GM12878 (cell line): ENCODE results near the gene CBARP. TPM values are rescaled to one million over a fixed set of nuclear protein-coding genes. Genes with fewer than 3 reads are reported as not detected.

ENCODE experiments used
- ATAC-seq: fragments of 200-7000 bp; cut with Tn5 transposase; 3 replicates; pipeline ENCODE4 v1.9.1; 2020; ENCODE audit warnings: mild to moderate bottlenecking, moderate library complexity
- BruUV-seq: library from RNA; stranded (reverse); fragments of 400-500 nt; replicated peaks from 2 replicates; lab custom pipeline; 2021; lab: Mats Ljungman, UMichigan
- CTCF ChIA-PET: fragments of 300-600 bp; sonication (Branson Sonifier 250); formaldehyde crosslinking; extraction: SDS; loops from one replicate; lab custom pipeline; 2021; ENCODE audit warnings: inconsistent platforms; lab: Yijun Ruan, JAX
- POLR2A ChIA-PET: fragments of 350-600 bp; formaldehyde crosslinking; extraction: SDS; loops from one replicate; lab custom pipeline; 2021; ENCODE audit warnings: inconsistent platforms; lab: Charles Lee
- RAD21 ChIA-PET: fragments of 300-600 bp; sonication (Branson Sonifier 250); formaldehyde crosslinking; loops from one replicate; lab custom pipeline; 2023; ENCODE audit warnings: antibody characterized with exemption; ENCODE audit not compliant: unreplicated experiment; lab: Charles Lee
- SMC1A ChIA-PET: fragments of 300-600 bp; sonication (Branson Sonifier 250); formaldehyde crosslinking; loops from one replicate; lab custom pipeline; 2023; ENCODE audit not compliant: unreplicated experiment, uncharacterized antibody; lab: Charles Lee
- DNase-seq: peaks from one replicate; pipeline ENCODE4 v3.0.0-alpha.2; 2011; ENCODE audit warnings: low read depth, low spot score
- FAIRE-seq: peaks from 3 replicates; lab custom pipeline; 2011; peaks lifted over from hg19 to GRCh38; lab: Jason Lieb, UNC
- H2AFZ ChIP-seq: 2 replicates; pipeline ENCODE4 v1.6.0; 2011; ENCODE audit warnings: low read depth, low read length, control low read depth; ENCODE audit not compliant: control insufficient read depth
- H3K27ac ChIP-seq: 2 replicates; pipeline ENCODE4 v1.5.1; 2011; ENCODE audit warnings: control low read depth; ENCODE audit not compliant: control insufficient read depth, insufficient read depth
- H3K27me3 ChIP-seq, 2 experiments: replicated peaks in 1 of 2; 2 replicates each; pipeline versions ENCODE4 v1.6.0 to v1.6.1; 2011; ENCODE audit warnings: low read length in 1 of 2; ENCODE audit not compliant: control insufficient read depth in 2 of 2, insufficient read depth in 2 of 2
- H3K36me3 ChIP-seq, 2 experiments: 2 replicates each; pipeline ENCODE4 v1.5.1; 2011; ENCODE audit warnings: low read length in 1 of 2; ENCODE audit not compliant: control insufficient read depth in 2 of 2, insufficient read depth in 2 of 2
- H3K4me1 ChIP-seq: 2 replicates; pipeline ENCODE4 v1.6.1; 2011; ENCODE audit warnings: mild to moderate bottlenecking, low read length, moderate library complexity, mixed read lengths; ENCODE audit not compliant: control insufficient read depth, insufficient read depth
- H3K4me2 ChIP-seq: 2 replicates; pipeline ENCODE4 v1.6.0; 2011; ENCODE audit warnings: control low read depth; ENCODE audit not compliant: control insufficient read depth, insufficient read depth
- H3K4me3 ChIP-seq: fragments of 200-600 bp; sonication (generic); 2 replicates; pipeline ENCODE4 v1.5.1; 2016
- H3K79me2 ChIP-seq: 2 replicates; pipeline ENCODE4 v1.6.0; 2011; ENCODE audit warnings: low read length; ENCODE audit not compliant: control insufficient read depth, insufficient read depth
- H3K9ac ChIP-seq: 2 replicates; pipeline ENCODE4 v1.8.0; 2011; ENCODE audit warnings: low read length, control low read depth, mixed read lengths; ENCODE audit not compliant: control insufficient read depth, insufficient read depth
- H3K9me3 ChIP-seq: replicated peaks from 3 replicates; pipeline ENCODE4 v1.5.1; 2011; ENCODE audit warnings: mild to moderate bottlenecking, low read length; ENCODE audit not compliant: control insufficient read depth, insufficient read depth
- H4K20me1 ChIP-seq: 2 replicates; pipeline ENCODE4 v1.6.0; 2011; ENCODE audit not compliant: control insufficient read depth, insufficient read depth
- BACH1 ChIP-seq: fragments of 450-650 bp; IDR thresholded peaks from 2 replicates; pipeline ENCODE4 v1.6.1; 2017; ENCODE audit warnings: mild to moderate bottlenecking, borderline replicate concordance
- CBX3 ChIP-seq: fragments of 200-600 bp; sonication (generic); IDR thresholded peaks from 2 replicates; pipeline ENCODE4 v1.6.1; 2016; ENCODE audit warnings: low read depth, borderline replicate concordance
- CHD4 ChIP-seq: fragments of 200-600 bp; sonication (generic); IDR thresholded peaks from 2 replicates; pipeline ENCODE4 v1.6.1; 2016; ENCODE audit warnings: mild to moderate bottlenecking
- CREB1 ChIP-seq: IDR thresholded peaks from 2 replicates; pipeline ENCODE4 v1.6.1; 2012; ENCODE audit warnings: low read depth, mild to moderate bottlenecking, inconsistent platforms
- HCFC1 ChIP-seq: fragments of 150-350 bp; IDR thresholded peaks from 2 replicates; pipeline ENCODE4 v1.6.1; 2014; ENCODE audit warnings: low read length
- IKZF2 ChIP-seq, 2 experiments: fragments of 450-650 bp; IDR thresholded peaks; 2 replicates each; pipeline ENCODE4 v1.6.1; 2017; ENCODE audit warnings: mild to moderate bottlenecking in 2 of 2, moderate library complexity in 2 of 2
- JUND ChIP-seq: IDR thresholded peaks from 2 replicates; pipeline ENCODE4 v1.6.1; 2012; ENCODE audit warnings: low read depth, mild to moderate bottlenecking, low read length, improper control_type of control experiment, moderate library complexity
- LARP7 ChIP-seq: fragments of 450-650 bp; IDR thresholded peaks from 2 replicates; pipeline ENCODE4 v1.6.1; 2017; ENCODE audit warnings: mild to moderate bottlenecking
- MYC ChIP-seq: IDR thresholded peaks from 2 replicates; pipeline ENCODE4 v1.6.1; 2011; ENCODE audit warnings: mild to moderate bottlenecking, low read length, moderate library complexity, inconsistent platforms; ENCODE audit not compliant: insufficient read depth, insufficient replicate concordance, insufficient read length, severe bottlenecking
- POLR2AphosphoS2 ChIP-seq: IDR thresholded peaks from 2 replicates; pipeline ENCODE4 v1.6.1; 2011; ENCODE audit warnings: low read depth, mild to moderate bottlenecking, low read length, improper control_type of control experiment, moderate library complexity
- SREBF1 ChIP-seq: IDR thresholded peaks from 2 replicates; pipeline ENCODE4 v1.6.1; 2012; ENCODE audit warnings: mild to moderate bottlenecking, low read length
- WGBS: methylation state at CpG from one replicate; pipeline ENCODE4 v1.1.6; 2016; ENCODE audit warnings: low lambda C conversion rate; ENCODE audit not compliant: insufficient replicate concordance, insufficient coverage; ENCODE audit errors: missing lambda C conversion rate; 5-methylcytosine and 5-hydroxymethylcytosine counted together
- in situ Hi-C: fragments of 300-500 bp; cut with MboI; formaldehyde crosslinking; loops from 9 replicates; pipeline ENCODE4 v1.14.3; 2018; ENCODE audit warnings: mixed read lengths
- intact Hi-C: fragments of 100-400 bp; cut with micrococcal nuclease; formaldehyde crosslinking; loops from one replicate; pipeline ENCODE4 v1.14.2; 2022; ENCODE audit not compliant: unreplicated experiment
- polyA plus RNA-seq, 11 experiments: library from polyadenylated mRNA; depleted of rRNA in 4 of 11; unstranded in 6 of 11; stranded (reverse) in 5 of 11; fragments of >200 nt; fragmentation: Nextera tagmentation in 4 of 11; fragmentation: Illumina TruSeq in 1 of 11; extraction: Ambion mirVana in 4 of 11; extraction: Trizol in 1 of 11; gene quantifications; 1 replicate in 1 of 11; 2 replicates in 10 of 11; pipeline versions ENCODE4 v1.2.1 to v1.2.3, GENCODE V29; 2011 to 2016; ENCODE audit warnings: inconsistent platforms in 2 of 11, missing spikeins in 2 of 11, low read depth in 1 of 11
- total RNA-seq, 4 experiments: library from RNA; depleted of rRNA in 3 of 4; stranded (reverse); fragments of >200 nt in 3 of 4; fragmentation: Illumina TruSeq in 1 of 4; extraction: Trizol in 1 of 4; gene quantifications; 2 replicates each; pipeline versions ENCODE4 v1.2.1 to v1.2.3, GENCODE V29; 2013 to 2021
- TF ChIP-seq, protein P1 (sequence below): fragments of 450-650 bp; IDR thresholded peaks from 2 replicates; pipeline ENCODE4 v1.6.1; 2017; ENCODE audit warnings: low read depth, mild to moderate bottlenecking, moderate library complexity
- TF ChIP-seq, protein P2 (sequence below): fragments of 450-650 bp; IDR thresholded peaks from 2 replicates; pipeline ENCODE4 v1.6.1; 2016; ENCODE audit warnings: mild to moderate bottlenecking, moderate library complexity, borderline replicate concordance
- TF ChIP-seq, protein P3 (sequence below): fragments of 450-650 bp; IDR thresholded peaks from 2 replicates; pipeline ENCODE4 v1.6.1; 2017; ENCODE audit warnings: mild to moderate bottlenecking, low read depth, inconsistent platforms; ENCODE audit not compliant: poor library complexity, severe bottlenecking

CBARP gene
- total and polyA plus RNA-seq, 10 of the 15 experiments (the other 5 are each of a cell fraction or from before 2014, with no cell fraction given): 0.04 to 0.59 (median 0.18) TPM; not detected in 3

GRCh38 chr19:1266916-1267476, 29.2 kb upstream of the CBARP start:
- Histone ChIP-seq H3K4me3 (peak overlapping the region; percentile 53; the same call in 1 of the 2 replicates), H3K9me3 (no peaks in the 10 kb centered on the region), H3K4me1 (peaks cover 59% of the 10 kb centered on the region), H3K27me3 (no peaks in the 10 kb centered on the region), H3K4me2 (peak overlapping the region; percentile 92), H3K9ac (no peak overlapping the region), H3K79me2 (peaks cover 33% of the 10 kb centered on the region), H3K27ac (peak overlapping the region; percentile 7; the same call in 1 of the 2 replicates), H3K36me3 (peaks cover 8 to 9% of the 10 kb centered on the region in 2 experiments), H4K20me1 (no peaks in the 10 kb centered on the region; the same call in 1 of the 2 replicates), H2AFZ (peak overlapping the region; percentile 60)
- no peak for FAIRE-seq
- in situ Hi-C loops: loop anchor here (10.0 kb wide), 1 partner anchor 818 kb away; no protein-coding TSS in a partner anchor
- ChIA-PET SMC1A (interaction anchor here (0.7 to 7.3 kb wide), 4 partner anchors 9 to 23 kb away, joined by 3 to 172 read pairs (median 9); partner anchors contain the start of gene ATP5F1D), RAD21 (interaction anchor here (0.8 to 5.1 kb wide), 14 partner anchors 8 to 343 kb away, joined by 3 to 336 read pairs (median 4); partner anchors contain the start of genes ARHGAP45, ATP5F1D, FAM174C and WDR18), CTCF (interaction anchor here (0.8 to 7.2 kb wide), 11 partner anchors 8 to 177 kb away, joined by 3 to 363 read pairs (median 6); partner anchors contain the start of genes ATP5F1D and FAM174C), POLR2A (interaction anchor here (0.6 to 8.7 kb wide), 10 partner anchors 8 to 498 kb away, joined by 3 to 184 read pairs (median 6); partner anchors contain the start of genes ATP5F1D and FAM174C)
- DNase-seq: no peak
- ATAC-seq: peak; percentile 37
- no TSS peak for BruUV-seq
- intact Hi-C loops: loop anchor here (1.0 kb wide), 2 partner anchors 18 to 23 kb away; no protein-coding TSS in a partner anchor
- WGBS: 1% methylated on average over 34 of the region's 59 CpGs
- TF ChIP-seq MYC (no peak), CBX3 (no peak), POLR2AphosphoS2 (no peak), HCFC1 (no peak), IKZF2 (IDR thresholded peaks at IDR 0.05) (no peak), BACH1 (peak; percentile 99), LARP7 (peak; percentile 99), CHD4 (no peak), SREBF1 (no peak), JUND (no peak), CREB1 (no peak)
- TF ChIP-seq, protein P1, sequence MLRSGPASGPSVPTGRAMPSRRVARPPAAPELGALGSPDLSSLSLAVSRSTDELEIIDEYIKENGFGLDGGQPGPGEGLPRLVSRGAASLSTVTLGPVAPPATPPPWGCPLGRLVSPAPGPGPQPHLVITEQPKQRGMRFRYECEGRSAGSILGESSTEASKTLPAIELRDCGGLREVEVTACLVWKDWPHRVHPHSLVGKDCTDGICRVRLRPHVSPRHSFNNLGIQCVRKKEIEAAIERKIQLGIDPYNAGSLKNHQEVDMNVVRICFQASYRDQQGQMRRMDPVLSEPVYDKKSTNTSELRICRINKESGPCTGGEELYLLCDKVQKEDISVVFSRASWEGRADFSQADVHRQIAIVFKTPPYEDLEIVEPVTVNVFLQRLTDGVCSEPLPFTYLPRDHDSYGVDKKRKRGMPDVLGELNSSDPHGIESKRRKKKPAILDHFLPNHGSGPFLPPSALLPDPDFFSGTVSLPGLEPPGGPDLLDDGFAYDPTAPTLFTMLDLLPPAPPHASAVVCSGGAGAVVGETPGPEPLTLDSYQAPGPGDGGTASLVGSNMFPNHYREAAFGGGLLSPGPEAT: no peak
- TF ChIP-seq, protein P2, sequence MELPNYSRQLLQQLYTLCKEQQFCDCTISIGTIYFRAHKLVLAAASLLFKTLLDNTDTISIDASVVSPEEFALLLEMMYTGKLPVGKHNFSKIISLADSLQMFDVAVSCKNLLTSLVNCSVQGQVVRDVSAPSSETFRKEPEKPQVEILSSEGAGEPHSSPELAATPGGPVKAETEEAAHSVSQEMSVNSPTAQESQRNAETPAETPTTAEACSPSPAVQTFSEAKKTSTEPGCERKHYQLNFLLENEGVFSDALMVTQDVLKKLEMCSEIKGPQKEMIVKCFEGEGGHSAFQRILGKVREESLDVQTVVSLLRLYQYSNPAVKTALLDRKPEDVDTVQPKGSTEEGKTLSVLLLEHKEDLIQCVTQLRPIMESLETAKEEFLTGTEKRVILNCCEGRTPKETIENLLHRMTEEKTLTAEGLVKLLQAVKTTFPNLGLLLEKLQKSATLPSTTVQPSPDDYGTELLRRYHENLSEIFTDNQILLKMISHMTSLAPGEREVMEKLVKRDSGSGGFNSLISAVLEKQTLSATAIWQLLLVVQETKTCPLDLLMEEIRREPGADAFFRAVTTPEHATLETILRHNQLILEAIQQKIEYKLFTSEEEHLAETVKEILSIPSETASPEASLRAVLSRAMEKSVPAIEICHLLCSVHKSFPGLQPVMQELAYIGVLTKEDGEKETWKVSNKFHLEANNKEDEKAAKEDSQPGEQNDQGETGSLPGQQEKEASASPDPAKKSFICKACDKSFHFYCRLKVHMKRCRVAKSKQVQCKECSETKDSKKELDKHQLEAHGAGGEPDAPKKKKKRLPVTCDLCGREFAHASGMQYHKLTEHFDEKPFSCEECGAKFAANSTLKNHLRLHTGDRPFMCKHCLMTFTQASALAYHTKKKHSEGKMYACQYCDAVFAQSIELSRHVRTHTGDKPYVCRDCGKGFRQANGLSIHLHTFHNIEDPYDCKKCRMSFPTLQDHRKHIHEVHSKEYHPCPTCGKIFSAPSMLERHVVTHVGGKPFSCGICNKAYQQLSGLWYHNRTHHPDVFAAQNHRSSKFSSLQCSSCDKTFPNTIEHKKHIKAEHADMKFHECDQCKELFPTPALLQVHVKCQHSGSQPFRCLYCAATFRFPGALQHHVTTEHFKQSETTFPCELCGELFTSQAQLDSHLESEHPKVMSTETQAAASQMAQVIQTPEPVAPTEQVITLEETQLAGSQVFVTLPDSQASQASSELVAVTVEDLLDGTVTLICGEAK: no peak
- TF ChIP-seq, protein P3, sequence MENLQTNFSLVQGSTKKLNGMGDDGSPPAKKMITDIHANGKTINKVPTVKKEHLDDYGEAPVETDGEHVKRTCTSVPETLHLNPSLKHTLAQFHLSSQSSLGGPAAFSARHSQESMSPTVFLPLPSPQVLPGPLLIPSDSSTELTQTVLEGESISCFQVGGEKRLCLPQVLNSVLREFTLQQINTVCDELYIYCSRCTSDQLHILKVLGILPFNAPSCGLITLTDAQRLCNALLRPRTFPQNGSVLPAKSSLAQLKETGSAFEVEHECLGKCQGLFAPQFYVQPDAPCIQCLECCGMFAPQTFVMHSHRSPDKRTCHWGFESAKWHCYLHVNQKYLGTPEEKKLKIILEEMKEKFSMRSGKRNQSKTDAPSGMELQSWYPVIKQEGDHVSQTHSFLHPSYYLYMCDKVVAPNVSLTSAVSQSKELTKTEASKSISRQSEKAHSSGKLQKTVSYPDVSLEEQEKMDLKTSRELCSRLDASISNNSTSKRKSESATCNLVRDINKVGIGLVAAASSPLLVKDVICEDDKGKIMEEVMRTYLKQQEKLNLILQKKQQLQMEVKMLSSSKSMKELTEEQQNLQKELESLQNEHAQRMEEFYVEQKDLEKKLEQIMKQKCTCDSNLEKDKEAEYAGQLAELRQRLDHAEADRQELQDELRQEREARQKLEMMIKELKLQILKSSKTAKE: no peak
